Measurements from ENCODE around the gene TENM4. TPM values are rescaled to one million over a fixed set of nuclear protein-coding genes. Genes with fewer than 3 reads are reported as not detected.
"Not testable (repeated sequence)": the region's sequence is repeated elsewhere in the genome, so short reads cannot be mapped to it uniquely, and the experiment has no call there.

Gene TENM4
- total and polyA plus RNA-seq, 2 experiments from 2014 or later, result 19.0 to 105 TPM

DNA sequence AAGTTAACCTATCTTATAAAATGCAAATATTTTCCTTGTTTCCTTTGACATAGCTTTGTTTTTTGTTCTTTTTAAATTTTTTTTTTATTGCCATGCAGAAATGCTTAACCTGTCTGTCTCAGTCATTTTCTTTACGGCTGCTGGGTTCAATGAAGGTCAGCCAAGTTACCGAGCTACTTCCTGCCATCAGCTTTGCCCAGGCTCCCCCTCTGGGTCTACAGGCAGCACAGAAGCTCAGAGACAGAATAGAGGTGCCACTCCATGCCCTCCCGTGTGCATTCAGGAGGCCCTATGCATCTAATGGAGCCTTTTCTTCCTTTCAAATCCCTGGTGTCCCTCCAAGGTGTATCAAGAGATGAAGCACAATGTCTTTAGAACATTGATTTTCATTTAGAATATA, 455.2 kb downstream of the TENM4 start:
- peaks cover 4% of the 10 kb centered on the region for H3K4me1 ChIP-seq (ENCODE audit: low read depth)
- TF ChIP-seq, protein P1, sequence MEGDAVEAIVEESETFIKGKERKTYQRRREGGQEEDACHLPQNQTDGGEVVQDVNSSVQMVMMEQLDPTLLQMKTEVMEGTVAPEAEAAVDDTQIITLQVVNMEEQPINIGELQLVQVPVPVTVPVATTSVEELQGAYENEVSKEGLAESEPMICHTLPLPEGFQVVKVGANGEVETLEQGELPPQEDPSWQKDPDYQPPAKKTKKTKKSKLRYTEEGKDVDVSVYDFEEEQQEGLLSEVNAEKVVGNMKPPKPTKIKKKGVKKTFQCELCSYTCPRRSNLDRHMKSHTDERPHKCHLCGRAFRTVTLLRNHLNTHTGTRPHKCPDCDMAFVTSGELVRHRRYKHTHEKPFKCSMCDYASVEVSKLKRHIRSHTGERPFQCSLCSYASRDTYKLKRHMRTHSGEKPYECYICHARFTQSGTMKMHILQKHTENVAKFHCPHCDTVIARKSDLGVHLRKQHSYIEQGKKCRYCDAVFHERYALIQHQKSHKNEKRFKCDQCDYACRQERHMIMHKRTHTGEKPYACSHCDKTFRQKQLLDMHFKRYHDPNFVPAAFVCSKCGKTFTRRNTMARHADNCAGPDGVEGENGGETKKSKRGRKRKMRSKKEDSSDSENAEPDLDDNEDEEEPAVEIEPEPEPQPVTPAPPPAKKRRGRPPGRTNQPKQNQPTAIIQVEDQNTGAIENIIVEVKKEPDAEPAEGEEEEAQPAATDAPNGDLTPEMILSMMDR (IDR thresholded peaks at IDR 0.05; ENCODE audit: low read depth, low read length), result no peak
- no peaks in the 10 kb centered on the region for H3K36me3 ChIP-seq
- no peak overlapping the region for H3K4me3 ChIP-seq
- H3K27ac ChIP-seq, result no peak overlapping the region
- H3K27me3 ChIP-seq, result peaks cover 8% of the 10 kb centered on the region
- DNase-seq (ENCODE audit: low read depth in 1 of 2, low spot score in 1 of 2), result no peak
- no peaks in the 10 kb centered on the region for H3K9me3 ChIP-seq (ENCODE audit: low read depth)

DNA sequence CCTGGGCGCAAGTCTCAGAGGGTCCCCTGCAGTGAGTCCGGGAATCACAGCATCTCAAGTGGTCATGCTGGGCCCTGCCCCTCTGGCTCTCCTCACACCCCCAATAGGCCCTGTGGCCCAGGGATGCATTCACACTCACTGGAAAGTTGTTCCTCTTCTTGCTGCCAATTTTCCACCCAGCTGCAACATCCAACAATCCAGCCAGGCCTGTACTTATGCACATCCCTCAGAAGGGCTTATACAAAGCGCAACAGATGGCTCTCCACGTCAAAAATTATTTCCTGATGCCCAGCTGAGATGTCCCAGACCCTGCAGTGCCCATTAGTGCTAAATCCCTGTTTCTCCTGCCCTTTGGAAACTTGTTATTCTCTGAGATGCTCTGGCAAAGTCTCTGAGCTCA, 458.4 kb downstream of the TENM4 start:
- Histone ChIP-seq H3K4me1 (ENCODE audit: low read depth) (peaks cover 4% of the 10 kb centered on the region), H3K9me3 (ENCODE audit: low read depth) (no peaks in the 10 kb centered on the region), H3K4me3 (no peak overlapping the region), H3K27ac (no peak overlapping the region), H3K27me3 (no peaks in the 10 kb centered on the region), H3K36me3 (no peaks in the 10 kb centered on the region)
- TF ChIP-seq, protein P1 (IDR thresholded peaks at IDR 0.05; ENCODE audit: low read depth, low read length), result no peak
- no peak for DNase-seq (ENCODE audit: low read depth in 1 of 2, low spot score in 1 of 2)

DNA sequence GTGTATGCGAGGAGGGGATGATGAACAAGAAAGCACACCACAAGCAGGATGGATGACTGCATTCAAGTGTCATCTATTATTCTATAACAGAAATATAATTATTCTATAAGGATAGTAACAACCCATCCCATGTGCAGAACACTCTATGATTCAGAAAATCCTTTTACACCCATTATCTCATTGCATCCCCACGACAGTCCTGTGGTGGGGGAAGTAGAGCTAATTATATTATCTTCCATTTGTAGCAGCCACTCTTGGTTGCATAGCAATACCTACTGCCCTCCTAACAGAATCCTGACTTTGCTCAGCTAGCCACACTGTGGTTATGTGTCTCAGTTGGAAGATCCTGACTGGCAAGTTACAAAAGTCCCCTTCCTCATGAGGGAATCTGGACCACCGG, 459.7 kb downstream of the TENM4 start:
- H3K4me1 ChIP-seq (ENCODE audit: low read depth), result peaks cover 4% of the 10 kb centered on the region

DNA sequence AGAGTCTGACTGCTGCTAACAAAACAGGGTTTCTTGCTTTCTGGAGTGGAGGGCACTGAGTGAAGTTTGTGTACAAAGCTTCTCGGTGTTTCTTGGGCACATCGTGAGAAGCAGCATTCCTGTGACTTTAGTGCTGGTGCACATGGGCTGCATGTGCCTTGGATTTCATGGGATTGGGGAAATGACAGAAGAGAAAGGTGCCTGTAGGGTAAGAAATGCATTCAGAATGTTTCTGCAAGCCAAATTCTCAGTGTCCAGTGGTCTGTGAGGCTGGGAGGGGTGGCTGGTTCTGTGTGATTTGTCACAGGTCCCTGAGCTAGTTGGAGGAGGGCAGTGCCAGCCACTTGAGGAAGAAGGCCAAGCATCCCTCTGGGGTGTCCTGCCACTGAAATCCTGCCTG, 462.0 kb downstream of the TENM4 start:
- TF ChIP-seq, protein P1 (IDR thresholded peaks at IDR 0.05; ENCODE audit: low read depth, low read length), result no peak
- DNase-seq (ENCODE audit: low read depth in 1 of 2, low spot score in 1 of 2), result no peak

More for the DNA sequence above, 459.7 kb downstream of the TENM4 start:
- Histone ChIP-seq H3K9me3 (ENCODE audit: low read depth) (no peaks in the 10 kb centered on the region), H3K36me3 (no peaks in the 10 kb centered on the region), H3K4me3 (no peak overlapping the region), H3K27ac (no peak overlapping the region), H3K27me3 (no peaks in the 10 kb centered on the region)
- TF ChIP-seq, protein P1 (IDR thresholded peaks at IDR 0.05; ENCODE audit: low read depth, low read length), result no peak
- no peak for DNase-seq (ENCODE audit: low read depth in 1 of 2, low spot score in 1 of 2)

DNA sequence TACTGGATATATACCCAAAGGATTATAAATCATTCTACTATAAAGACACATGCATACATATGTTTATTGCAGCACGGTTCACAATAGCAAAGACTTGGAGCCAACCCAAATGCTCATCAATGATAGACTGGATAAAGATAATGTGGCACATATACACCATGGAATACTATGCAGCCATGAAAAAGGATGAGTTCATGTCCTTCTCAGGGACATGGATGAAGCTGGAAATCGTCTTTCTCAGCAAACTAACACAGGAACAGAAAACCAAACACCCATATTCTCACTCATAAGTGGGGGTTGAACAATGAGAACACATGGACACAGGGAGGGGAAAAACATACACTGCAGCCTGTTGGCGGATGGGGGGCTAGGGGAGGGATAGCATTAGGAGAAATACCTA, 463.0 kb downstream of the TENM4 start:
- not testable (repeated sequence) for H3K4me1 ChIP-seq (ENCODE audit: low read depth); DNase-seq (ENCODE audit: low read depth in 1 of 2, low spot score in 1 of 2); H3K9me3 ChIP-seq (ENCODE audit: low read depth); H3K27ac ChIP-seq; H3K4me3 ChIP-seq; H3K27me3 ChIP-seq; H3K36me3 ChIP-seq

More for the DNA sequence above, 462.0 kb downstream of the TENM4 start:
- Histone ChIP-seq H3K4me3 (no peak overlapping the region), H3K36me3 (no peaks in the 10 kb centered on the region), H3K9me3 (ENCODE audit: low read depth) (no peaks in the 10 kb centered on the region), H3K27ac (no peak overlapping the region), H3K27me3 (no peaks in the 10 kb centered on the region), H3K4me1 (ENCODE audit: low read depth) (peaks cover 4% of the 10 kb centered on the region)

DNA sequence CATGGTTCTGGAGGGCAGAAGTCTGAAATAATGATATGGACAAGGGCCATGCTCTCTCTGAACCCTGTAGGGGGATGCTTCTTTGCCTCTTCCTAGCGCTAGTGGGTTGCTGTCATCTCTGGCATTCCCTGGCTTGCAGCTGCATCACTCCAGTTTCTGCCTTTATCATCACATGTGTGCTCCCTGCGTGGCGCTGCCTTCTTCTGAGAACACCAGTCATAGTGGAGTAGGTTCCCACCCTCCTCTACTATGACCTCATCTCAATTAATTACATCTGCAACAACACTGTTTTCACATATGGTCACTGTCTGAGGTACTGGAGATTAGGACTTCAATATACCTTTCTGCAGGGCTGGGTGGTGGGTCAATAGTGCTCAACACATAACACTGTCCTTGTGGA, 463.8 kb downstream of the TENM4 start:
- H3K4me1 ChIP-seq (ENCODE audit: low read depth), result peaks cover 4% of the 10 kb centered on the region
- TF ChIP-seq, protein P1 (IDR thresholded peaks at IDR 0.05; ENCODE audit: low read depth, low read length), result no peak
- H3K36me3 ChIP-seq, result no peaks in the 10 kb centered on the region
- no peaks in the 10 kb centered on the region for H3K27me3 ChIP-seq
- no peak for DNase-seq (ENCODE audit: low read depth in 1 of 2, low spot score in 1 of 2)
- H3K4me3 ChIP-seq, result no peak overlapping the region
- H3K27ac ChIP-seq, result no peak overlapping the region
- no peaks in the 10 kb centered on the region for H3K9me3 ChIP-seq (ENCODE audit: low read depth)

Data from cardiac muscle cell (in vitro differentiated cells and primary cell).